CD4-positive, alpha-beta T cell (primary cell): ENCODE data around the gene MUSTN1. TPM values are rescaled to one million over a fixed set of nuclear protein-coding genes. Genes with fewer than 3 reads are reported as not detected.

ENCODE experiments used
- ATAC-seq: fragments of 200-7000 bp; cut with Tn5 transposase; one replicate; pipeline ENCODE4 v1.10.0; 2022; ENCODE audit warnings: mild to moderate bottlenecking; ENCODE audit not compliant: poor library complexity
- CTCF ChIA-PET: fragments of 350-600 bp; sonication (Branson Sonifier 250); formaldehyde crosslinking; loops from one replicate; lab custom pipeline; 2021; ENCODE audit warnings: antibody characterized with exemption, inconsistent platforms; lab: Charles Lee
- POLR2A ChIA-PET: fragments of 350-600 bp; sonication (Branson Sonifier 250); formaldehyde crosslinking; loops from one replicate; lab custom pipeline; 2021; ENCODE audit warnings: antibody characterized with exemption, inconsistent platforms; lab: Charles Lee
- DNase-seq, 14 experiments: peaks; one replicate each; pipeline ENCODE4 v3.0.0-alpha.2; 2013 to 2020; ENCODE audit warnings: mixed read lengths in 2 of 14
- H3K27ac ChIP-seq, 2 donors: one replicate each; pipeline versions ENCODE4 v1.5.1 to v1.7.0; 2013; ENCODE audit warnings: low read length in 2 of 2, low read depth in 1 of 2, mild to moderate bottlenecking in 1 of 2
- H3K27me3 ChIP-seq, 2 experiments: 1 replicate in 1 of 2; 2 replicates in 1 of 2; pipeline versions ENCODE4 v1.6.1 to v1.7.0; 2013; ENCODE audit warnings: low read length in 2 of 2, control low read depth in 1 of 2, mild to moderate bottlenecking in 1 of 2, moderate library complexity in 1 of 2; ENCODE audit not compliant: insufficient read depth in 2 of 2, control insufficient read depth in 1 of 2
- H3K36me3 ChIP-seq: one replicate; pipeline ENCODE4 v1.6.1; 2013; ENCODE audit warnings: low read length, control low read depth; ENCODE audit not compliant: insufficient read depth
- H3K4me1 ChIP-seq: one replicate; pipeline ENCODE4 v1.6.1; 2013; ENCODE audit warnings: low read length, control low read depth; ENCODE audit not compliant: insufficient read depth
- H3K4me3 ChIP-seq: one replicate; pipeline ENCODE4 v1.5.1; 2013; ENCODE audit warnings: mild to moderate bottlenecking, low read length, moderate library complexity
- H3K9me3 ChIP-seq, 2 experiments: 1 replicate in 1 of 2; 2 replicates in 1 of 2; pipeline versions ENCODE4 v1.6.1 to v1.7.0; 2013; ENCODE audit warnings: low read length in 2 of 2, mild to moderate bottlenecking in 2 of 2, control low read depth in 1 of 2, moderate library complexity in 1 of 2; ENCODE audit not compliant: control insufficient read depth in 1 of 2, insufficient read depth in 1 of 2
- H3K27ac Mint-ChIP-seq: one replicate; pipeline ENCODE4 v1.8.0; 2020; ENCODE audit warnings: mixed read lengths
- H3K27me3 Mint-ChIP-seq: one replicate; pipeline ENCODE4 v1.8.0; 2021; ENCODE audit warnings: mixed read lengths
- H3K36me3 Mint-ChIP-seq: one replicate; pipeline ENCODE4 v1.8.0; 2021; ENCODE audit warnings: low read depth, mixed read lengths
- H3K4me1 Mint-ChIP-seq: one replicate; pipeline ENCODE4 v1.8.0; 2021; ENCODE audit warnings: low read depth, mixed read lengths
- H3K4me3 Mint-ChIP-seq: one replicate; pipeline ENCODE4 v1.8.0; 2020; ENCODE audit warnings: mild to moderate bottlenecking, mixed read lengths
- H3K9me3 Mint-ChIP-seq: one replicate; pipeline ENCODE4 v1.8.0; 2020; ENCODE audit warnings: mixed read lengths
- intact Hi-C, 2 experiments: fragments of 100-400 bp; cut with DNase I in 1 of 2; cut with micrococcal nuclease in 1 of 2; formaldehyde crosslinking; loops; one replicate each; pipeline versions ENCODE4 v1.15.1 to v1.9.0; 2023 to 2025; cut with DNase I, micrococcal nuclease
- total RNA-seq, 174 experiments: library from RNA in 2 of 174; stranded (reverse) in 2 of 174; gene quantifications; one replicate each; pipeline ENCODE4 v1.2.3 and lab custom pipeline; 2021 to 2026
- TF ChIP-seq, protein P1 (sequence below): fragments of 200-600 bp; IDR thresholded peaks from one replicate; pipeline ENCODE4 v1.8.0; 2022; ENCODE audit warnings: antibody characterized with exemption, mild to moderate bottlenecking

The MUSTN1 gene
- total RNA-seq, 2 experiments from 2014 or later, result 10.7 to 11.3 TPM

DNA sequence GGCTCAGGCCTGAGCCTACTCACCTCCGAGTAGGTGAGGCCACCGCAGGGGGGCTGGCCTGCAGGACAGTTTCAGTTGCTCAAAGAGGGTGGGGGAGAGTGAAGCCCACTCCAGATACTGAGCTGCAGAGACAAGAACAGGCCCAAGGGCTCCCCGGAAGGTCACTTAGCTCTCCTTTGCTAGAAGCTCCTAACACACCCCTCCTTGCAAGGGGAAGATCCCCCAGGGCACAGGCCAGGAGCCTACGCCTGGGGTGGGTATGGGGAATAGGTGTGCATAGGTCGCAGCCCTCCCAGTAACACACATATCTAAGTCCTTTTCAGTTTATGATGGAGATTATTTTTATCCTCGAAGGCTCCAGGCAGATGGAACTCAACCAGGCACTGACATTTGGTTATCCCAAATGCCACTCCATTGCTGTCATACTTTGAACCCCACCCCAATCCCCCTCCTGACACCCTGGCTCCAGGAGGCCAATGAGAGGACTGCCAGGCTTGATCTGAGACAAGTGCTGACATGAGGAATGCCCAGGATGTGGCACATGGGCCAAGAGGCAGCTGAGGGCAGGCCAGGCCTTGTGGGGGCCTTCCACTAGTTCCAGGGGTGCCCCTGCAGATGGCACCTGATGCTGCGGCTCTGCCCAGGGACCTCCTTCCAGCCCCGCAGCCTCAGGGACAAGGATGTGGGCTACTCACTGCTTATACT, 1.1 kb upstream of the MUSTN1 start:
- H3K27ac ChIP-seq, result no peak overlapping the region
- Mint-ChIP-seq H3K27me3 (no peaks in the 10 kb centered on the region), H3K4me3 (no peak overlapping the region), H3K9me3 (no peaks in the 10 kb centered on the region), H3K36me3 (peaks cover 33% of the 10 kb centered on the region), H3K4me1 (peaks cover 23% of the 10 kb centered on the region), H3K27ac (no peak overlapping the region)
- ATAC-seq (no peak), DNase-seq (no peak)
- ChIA-PET POLR2A (no interaction called here), CTCF (no interaction called here)
- H3K27me3 ChIP-seq, result no peaks in the 10 kb centered on the region
- peaks cover 21% of the 10 kb centered on the region for H3K4me1 ChIP-seq
- no peaks in the 10 kb centered on the region for H3K9me3 ChIP-seq
- peaks cover 31% of the 10 kb centered on the region for H3K36me3 ChIP-seq
- TF ChIP-seq, protein P1, sequence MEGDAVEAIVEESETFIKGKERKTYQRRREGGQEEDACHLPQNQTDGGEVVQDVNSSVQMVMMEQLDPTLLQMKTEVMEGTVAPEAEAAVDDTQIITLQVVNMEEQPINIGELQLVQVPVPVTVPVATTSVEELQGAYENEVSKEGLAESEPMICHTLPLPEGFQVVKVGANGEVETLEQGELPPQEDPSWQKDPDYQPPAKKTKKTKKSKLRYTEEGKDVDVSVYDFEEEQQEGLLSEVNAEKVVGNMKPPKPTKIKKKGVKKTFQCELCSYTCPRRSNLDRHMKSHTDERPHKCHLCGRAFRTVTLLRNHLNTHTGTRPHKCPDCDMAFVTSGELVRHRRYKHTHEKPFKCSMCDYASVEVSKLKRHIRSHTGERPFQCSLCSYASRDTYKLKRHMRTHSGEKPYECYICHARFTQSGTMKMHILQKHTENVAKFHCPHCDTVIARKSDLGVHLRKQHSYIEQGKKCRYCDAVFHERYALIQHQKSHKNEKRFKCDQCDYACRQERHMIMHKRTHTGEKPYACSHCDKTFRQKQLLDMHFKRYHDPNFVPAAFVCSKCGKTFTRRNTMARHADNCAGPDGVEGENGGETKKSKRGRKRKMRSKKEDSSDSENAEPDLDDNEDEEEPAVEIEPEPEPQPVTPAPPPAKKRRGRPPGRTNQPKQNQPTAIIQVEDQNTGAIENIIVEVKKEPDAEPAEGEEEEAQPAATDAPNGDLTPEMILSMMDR, result no peak
- intact Hi-C loops, result no loop called here
- no peak overlapping the region for H3K4me3 ChIP-seq

DNA sequence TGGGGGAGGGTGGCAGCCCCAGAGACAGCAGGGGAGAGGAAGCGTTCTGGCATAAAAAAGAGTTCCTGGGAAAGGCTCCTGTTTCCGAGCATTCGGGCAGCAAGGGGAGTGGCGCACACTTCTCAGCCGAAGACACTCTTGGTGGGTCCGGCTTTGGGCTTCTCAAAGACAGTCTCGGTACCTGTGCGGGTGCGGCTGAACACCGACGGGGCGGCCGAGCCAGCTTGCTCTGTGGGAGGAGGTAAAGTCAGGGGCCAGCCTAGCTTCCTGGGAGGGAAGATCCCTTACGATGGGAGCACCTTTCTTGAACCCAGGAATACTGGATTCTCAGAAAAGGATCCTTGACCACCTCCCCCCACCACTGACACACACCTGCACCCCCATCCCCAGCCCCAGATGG, 1.6 kb downstream of the MUSTN1 start:
- Mint-ChIP-seq H3K4me1 (peaks cover 10% of the 10 kb centered on the region), H3K27ac (no peak overlapping the region), H3K27me3 (no peaks in the 10 kb centered on the region), H3K36me3 (peaks cover 23% of the 10 kb centered on the region), H3K9me3 (no peaks in the 10 kb centered on the region), H3K4me3 (no peak overlapping the region)
- TF ChIP-seq, protein P1, result no peak
- ChIA-PET POLR2A (no interaction called here), CTCF (no interaction called here)
- H3K27me3 ChIP-seq, result no peaks in the 10 kb centered on the region
- H3K9me3 ChIP-seq, result no peaks in the 10 kb centered on the region
- H3K4me3 ChIP-seq, result no peak overlapping the region
- no peak overlapping the region for H3K27ac ChIP-seq
- peaks cover 8% of the 10 kb centered on the region for H3K4me1 ChIP-seq
- peaks cover 24% of the 10 kb centered on the region for H3K36me3 ChIP-seq
- intact Hi-C loops, result no loop called here
- DNase-seq (no peak), ATAC-seq (no peak)

DNA sequence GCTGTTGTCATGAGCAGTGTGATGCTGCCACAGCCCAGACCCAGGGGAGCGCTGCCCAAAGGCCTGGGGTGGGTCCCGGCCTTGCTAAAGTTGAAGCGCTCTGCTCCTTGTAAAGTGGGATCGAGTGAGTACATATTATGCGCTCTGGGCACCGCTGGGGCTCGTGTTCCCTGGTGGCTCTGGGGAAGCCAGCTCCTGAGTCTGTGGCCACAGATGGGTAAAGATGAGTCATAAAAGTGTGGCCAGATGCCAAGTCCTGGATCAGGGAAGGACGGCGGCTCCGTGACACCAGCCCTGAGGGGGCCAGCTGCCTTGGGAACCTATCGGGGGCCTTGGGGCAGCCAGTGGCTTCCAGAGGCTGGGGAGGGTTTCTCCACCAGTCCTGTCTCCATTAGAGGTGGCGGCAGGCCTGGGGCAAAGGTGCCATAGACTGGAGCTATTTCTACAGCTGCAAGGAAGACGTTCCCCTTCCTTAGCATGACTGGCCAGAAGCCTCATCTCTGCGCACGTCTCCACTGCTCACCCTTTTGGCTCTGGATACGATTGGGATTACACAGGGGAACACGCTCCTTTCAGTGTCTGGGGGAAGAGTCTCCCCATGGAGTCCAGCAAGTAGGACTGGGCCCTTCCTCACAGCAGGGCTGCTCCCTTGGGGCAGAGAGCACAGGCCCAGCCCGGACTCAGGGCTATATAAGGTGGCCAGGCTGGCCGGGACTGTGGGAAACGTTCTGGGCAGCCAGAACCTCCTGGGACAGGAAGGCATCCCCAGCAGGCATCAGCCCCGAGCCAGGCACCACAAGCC, 3.1 kb downstream of the MUSTN1 start:
- Histone ChIP-seq H3K27me3 (no peaks in the 10 kb centered on the region), H3K9me3 (no peaks in the 10 kb centered on the region), H3K27ac (no peak overlapping the region), H3K36me3 (peaks cover 19% of the 10 kb centered on the region), H3K4me1 (no peaks in the 10 kb centered on the region), H3K4me3 (no peak overlapping the region)
- Mint-ChIP-seq H3K36me3 (peaks cover 12% of the 10 kb centered on the region), H3K4me1 (no peaks in the 10 kb centered on the region), H3K4me3 (no peak overlapping the region), H3K27me3 (no peaks in the 10 kb centered on the region), H3K9me3 (no peaks in the 10 kb centered on the region), H3K27ac (no peak overlapping the region)
- ChIA-PET CTCF (no interaction called here), POLR2A (no interaction called here)
- ATAC-seq (no peak), DNase-seq (no peak)
- intact Hi-C loops, result no loop called here
- TF ChIP-seq, protein P1, result no peak
